Duodenal mucosa (tissue), 2 donors: ENCODE results near the gene UGDH.

ENCODE experiments used
- H3K27ac ChIP-seq: one replicate; pipeline ENCODE4 v1.7.0; 2013; ENCODE audit warnings: low read depth, low read length
- H3K27me3 ChIP-seq, 2 donors: one replicate each; pipeline ENCODE4 v1.7.0; 2013; ENCODE audit warnings: low read length in 2 of 2, control low read depth in 1 of 2; ENCODE audit not compliant: insufficient read depth in 2 of 2, control insufficient read depth in 1 of 2
- H3K36me3 ChIP-seq, 2 donors: one replicate each; pipeline ENCODE4 v1.7.0; 2013; ENCODE audit warnings: low read length in 2 of 2, control low read depth in 1 of 2; ENCODE audit not compliant: insufficient read depth in 2 of 2, control insufficient read depth in 1 of 2
- H3K4me1 ChIP-seq, 2 donors: one replicate each; pipeline ENCODE4 v1.7.0; 2013; ENCODE audit warnings: low read length in 2 of 2, control low read depth in 1 of 2; ENCODE audit not compliant: insufficient read depth in 2 of 2, control insufficient read depth in 1 of 2
- H3K4me3 ChIP-seq, 2 donors: one replicate each; pipeline ENCODE4 v1.7.0; 2013; ENCODE audit warnings: low read length in 2 of 2, low read depth in 1 of 2
- H3K9ac ChIP-seq, 2 donors: one replicate each; pipeline ENCODE4 v1.7.0; 2013; ENCODE audit warnings: low read length in 2 of 2, low read depth in 1 of 2
- H3K9me3 ChIP-seq, 2 donors: one replicate each; pipeline ENCODE4 v1.7.0; 2013; ENCODE audit warnings: low read length in 2 of 2, control low read depth in 1 of 2; ENCODE audit not compliant: control insufficient read depth in 1 of 2

The UGDH gene

DNA sequence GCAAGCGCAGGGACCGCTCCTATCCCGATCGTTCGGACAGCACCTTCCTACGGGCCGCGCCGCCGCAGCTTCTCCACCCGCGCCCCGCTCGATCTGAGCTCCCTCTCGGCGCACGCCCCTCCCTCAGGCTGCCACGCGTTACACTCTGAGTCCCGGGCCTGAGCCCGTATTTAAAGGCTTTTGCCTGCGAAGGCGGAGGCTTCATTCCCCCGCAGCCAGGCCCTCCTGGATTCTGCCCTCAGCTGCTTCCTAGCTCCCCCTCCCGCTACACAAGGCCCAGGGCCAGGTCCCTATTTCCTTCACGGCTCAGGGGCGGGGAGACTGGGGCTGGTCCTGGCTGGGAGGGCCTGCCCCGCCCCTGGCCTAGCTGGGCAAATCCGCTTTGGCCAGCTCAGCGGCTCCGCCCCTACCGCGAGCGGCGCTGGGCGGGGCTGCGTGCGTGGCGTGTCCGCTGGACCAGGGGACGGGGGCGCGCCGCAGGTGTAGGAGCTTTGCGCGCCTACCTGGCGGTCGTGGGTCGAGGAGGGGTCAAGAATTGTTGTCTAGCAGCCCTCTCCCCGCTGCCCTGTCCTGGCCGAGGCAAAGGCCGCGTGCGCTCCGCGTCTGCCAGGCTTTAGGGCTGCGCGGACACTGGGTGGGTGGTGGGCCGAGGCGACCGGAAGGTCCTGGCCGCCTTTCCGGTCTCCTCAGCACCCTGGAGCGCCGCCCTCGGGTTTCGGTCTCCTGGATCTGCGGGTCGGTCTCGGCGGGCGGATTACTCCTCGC lies at the start of gene UGDH:
Gene UGDH (minus strand): TSS at position 144 of the 765 bp plus-strand sequence. CDS start 5,927 bp downstream, outside the sequence.
- Histone ChIP-seq H3K27me3 (no peaks in the 10 kb centered on the region), H3K4me3 (peak within 1 kb of the TSS; percentile 96 to 97), H3K9me3 (no peaks in the 10 kb centered on the region), H3K36me3 (peaks cover 0 to 9% of the 10 kb centered on the region in 2 donors), H3K4me1 (peaks cover 13 to 14% of the 10 kb centered on the region in 2 donors), H3K27ac (peak within 1 kb of the TSS; percentile 95), H3K9ac (peak within 1 kb of the TSS; percentile 93 to 98)

DNA sequence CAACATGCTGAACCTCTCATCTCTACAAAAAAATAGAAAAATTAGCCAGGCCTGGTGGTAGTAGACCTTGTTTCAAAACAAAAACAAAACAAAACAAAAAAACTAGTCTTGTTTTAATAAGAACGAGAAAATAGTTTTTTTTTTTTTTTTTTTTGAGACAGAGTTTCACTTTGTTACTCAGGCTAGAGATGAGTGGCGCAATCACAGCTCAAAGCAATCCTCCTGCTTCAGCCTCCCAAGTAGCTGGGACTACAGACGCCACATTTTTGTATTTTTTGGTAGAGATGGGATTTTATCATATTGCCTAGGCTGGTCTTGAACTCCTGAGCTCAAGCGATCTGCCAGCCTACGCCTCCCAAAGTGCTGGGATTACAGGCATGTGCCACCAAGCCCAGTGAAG lies 47.7 kb upstream of the UGDH start:
- H3K9ac ChIP-seq, result no peak overlapping the region
- no peaks in the 10 kb centered on the region for H3K27me3 ChIP-seq
- no peaks in the 10 kb centered on the region for H3K4me1 ChIP-seq
- peaks cover 0 to 3% of the 10 kb centered on the region in 2 donors for H3K36me3 ChIP-seq
- no peaks in the 10 kb centered on the region for H3K9me3 ChIP-seq
- no peak overlapping the region for H3K4me3 ChIP-seq
- H3K27ac ChIP-seq, result no peak overlapping the region

DNA sequence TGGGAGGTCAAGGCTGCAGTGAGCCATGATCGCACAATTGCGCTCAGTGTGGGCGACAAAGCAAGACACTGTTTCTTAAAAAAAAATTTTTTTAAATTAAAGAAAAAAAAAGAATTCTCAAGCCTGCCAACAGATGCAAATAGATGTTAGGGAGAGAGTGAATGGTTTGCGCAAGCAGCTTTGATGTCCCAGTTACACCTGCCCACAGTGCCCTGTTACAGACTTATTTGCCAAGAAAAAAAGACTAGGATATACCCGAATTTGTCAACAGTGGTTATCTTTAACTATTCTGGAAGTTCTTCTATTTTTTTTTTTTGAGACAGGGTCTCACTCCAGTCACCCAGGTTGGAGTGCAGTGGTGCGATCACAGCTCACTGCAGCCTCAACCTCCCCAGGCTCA lies 44.3 kb upstream of the UGDH start:
- Histone ChIP-seq H3K9me3 (no peaks in the 10 kb centered on the region), H3K4me3 (no peak overlapping the region), H3K36me3 (peaks cover 0 to 3% of the 10 kb centered on the region in 2 donors)

GRCh38 chr4:39571054-39571453 lies 43.8 kb upstream of the UGDH start:
- no peak overlapping the region for H3K4me3 ChIP-seq

More for the DNA sequence above, 44.3 kb upstream of the UGDH start:
- Histone ChIP-seq H3K4me1 (peaks cover 0 to 9% of the 10 kb centered on the region in 2 donors), H3K9ac (no peak overlapping the region), H3K27ac (no peak overlapping the region), H3K27me3 (no peaks in the 10 kb centered on the region)

DNA sequence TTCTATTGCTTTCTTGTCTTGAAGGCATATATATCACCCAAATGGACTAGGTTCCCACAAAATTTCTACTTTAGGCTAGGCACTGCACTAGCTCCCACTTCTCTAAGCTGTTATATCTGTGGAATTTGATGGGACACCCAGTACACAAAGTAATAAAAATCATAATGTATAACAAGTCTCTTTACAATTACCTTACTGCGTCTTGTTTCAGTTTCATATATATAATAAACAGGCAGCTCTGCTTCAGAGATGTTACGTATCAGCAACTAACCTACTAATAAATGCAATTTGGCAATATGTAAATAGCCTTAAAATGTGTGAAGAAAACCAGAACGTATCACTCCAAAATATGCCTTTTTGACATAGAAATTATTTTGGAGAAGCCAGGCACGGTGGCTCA lies 42.0 kb upstream of the UGDH start:
- H3K36me3 ChIP-seq, result peaks cover 0 to 6% of the 10 kb centered on the region in 2 donors
- peak overlapping the region; percentile 50 to 55 for H3K9ac ChIP-seq
- peaks cover 0 to 9% of the 10 kb centered on the region in 2 donors for H3K4me1 ChIP-seq
- H3K27me3 ChIP-seq, result no peaks in the 10 kb centered on the region
- H3K4me3 ChIP-seq, result peak overlapping the region; percentile 54 to 64
- no peak overlapping the region for H3K27ac ChIP-seq
- H3K9me3 ChIP-seq, result peaks cover 0 to 4% of the 10 kb centered on the region in 2 donors

More at GRCh38 chr4:39571054-39571453, 43.8 kb upstream of the UGDH start:
- Histone ChIP-seq H3K27ac (no peak overlapping the region), H3K4me1 (peaks cover 0 to 9% of the 10 kb centered on the region in 2 donors), H3K9me3 (peaks cover 0 to 2% of the 10 kb centered on the region in 2 donors), H3K9ac (no peak overlapping the region), H3K36me3 (peaks cover 0 to 4% of the 10 kb centered on the region in 2 donors), H3K27me3 (no peaks in the 10 kb centered on the region)

GRCh38 chr4:39568805-39569204 lies 41.6 kb upstream of the UGDH start:
- Histone ChIP-seq H3K4me1 (peaks cover 0 to 9% of the 10 kb centered on the region in 2 donors), H3K36me3 (peaks cover 0 to 6% of the 10 kb centered on the region in 2 donors), H3K27me3 (no peaks in the 10 kb centered on the region), H3K9me3 (peaks cover 0 to 4% of the 10 kb centered on the region in 2 donors), H3K9ac (peak overlapping the region; percentile 50 to 55), H3K4me3 (peak overlapping the region; percentile 54 to 64), H3K27ac (no peak overlapping the region)

GRCh38 chr4:39565878-39566600 lies 38.8 kb upstream of the UGDH start:
- no peak overlapping the region for H3K9ac ChIP-seq
- no peaks in the 10 kb centered on the region for H3K27me3 ChIP-seq
- H3K27ac ChIP-seq, result no peak overlapping the region
- peaks cover 0 to 9% of the 10 kb centered on the region in 2 donors for H3K4me1 ChIP-seq
- H3K36me3 ChIP-seq, result peaks cover 0 to 3% of the 10 kb centered on the region in 2 donors
- H3K4me3 ChIP-seq, result no peak overlapping the region
- peaks cover 0 to 4% of the 10 kb centered on the region in 2 donors for H3K9me3 ChIP-seq

DNA sequence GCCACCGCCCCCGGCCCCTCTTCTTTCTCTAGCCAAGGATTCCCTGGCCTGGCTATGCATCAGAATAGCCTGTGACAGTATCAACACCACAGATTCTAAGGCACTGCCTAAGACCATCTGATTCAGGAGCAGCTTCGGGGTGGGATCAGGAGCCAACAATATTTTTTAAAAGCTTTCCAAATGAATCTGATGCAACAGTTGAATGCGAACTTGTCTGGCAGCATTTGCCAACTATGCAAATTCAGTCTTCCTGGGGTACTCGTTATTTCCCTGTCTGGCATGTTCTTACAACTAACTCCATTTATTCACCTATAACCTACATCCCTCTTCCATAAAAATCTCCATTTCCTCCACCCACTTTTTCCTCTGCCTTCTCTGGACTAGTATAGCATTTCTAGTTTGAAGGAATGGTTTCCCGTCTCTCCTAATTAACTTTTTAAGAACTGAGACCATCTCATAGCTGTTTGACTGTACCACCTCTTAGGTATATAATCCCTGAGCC lies 36.2 kb upstream of the UGDH start:
- Histone ChIP-seq H3K9ac (no peak overlapping the region), H3K4me1 (peaks cover 0 to 4% of the 10 kb centered on the region in 2 donors), H3K36me3 (peaks cover 0 to 3% of the 10 kb centered on the region in 2 donors), H3K27ac (no peak overlapping the region), H3K4me3 (no peak overlapping the region), H3K9me3 (peaks cover 0 to 4% of the 10 kb centered on the region in 2 donors), H3K27me3 (no peaks in the 10 kb centered on the region)

- peaks cover 0 to 9% of the 10 kb centered on the region in 2 donors for H3K4me1 ChIP-seq
- no peaks in the 10 kb centered on the region for H3K27me3 ChIP-seq
- H3K9me3 ChIP-seq, result peaks cover 0 to 4% of the 10 kb centered on the region in 2 donors
- H3K36me3 ChIP-seq, result peaks cover 0 to 3% of the 10 kb centered on the region in 2 donors
- H3K27ac ChIP-seq, result no peak overlapping the region
- no peak overlapping the region for H3K9ac ChIP-seq
- no peak overlapping the region for H3K4me3 ChIP-seq
These were observed 35.6 kb upstream of the UGDH start for GRCh38 chr4:39562792-39563191.

DNA sequence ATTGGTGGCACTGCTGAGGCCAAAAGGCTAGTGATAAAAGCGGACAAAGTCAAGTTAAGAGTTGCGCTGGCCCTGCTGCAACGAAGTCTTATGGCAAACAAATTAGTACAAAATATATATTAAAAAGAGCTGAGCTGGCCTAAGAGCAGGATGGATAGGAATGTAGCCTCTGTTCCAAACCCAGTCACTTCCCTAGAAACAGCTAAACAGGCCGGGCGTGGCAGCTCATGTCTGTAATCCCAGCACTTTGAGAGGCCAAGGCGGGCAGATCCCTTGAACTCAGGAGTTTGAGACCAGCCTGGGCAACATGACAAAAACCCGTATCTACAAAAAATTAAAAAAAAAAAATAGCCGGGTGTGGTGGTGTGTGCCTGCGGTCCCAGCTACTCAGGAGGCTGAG lies 32.4 kb upstream of the UGDH start:
- no peaks in the 10 kb centered on the region for H3K9me3 ChIP-seq
- peaks cover 0 to 9% of the 10 kb centered on the region in 2 donors for H3K4me1 ChIP-seq
- H3K27ac ChIP-seq, result no peak overlapping the region
- no peaks in the 10 kb centered on the region for H3K36me3 ChIP-seq
- H3K27me3 ChIP-seq, result no peaks in the 10 kb centered on the region
- no peak overlapping the region for H3K4me3 ChIP-seq
- no peak overlapping the region for H3K9ac ChIP-seq
